ENCODE results near the gene FAM24B.
"Not testable (repeated sequence)": the region's sequence is repeated elsewhere in the genome, so short reads cannot be mapped to it uniquely, and the experiment has no call there.

The FAM24B gene

GRCh38 chr10:122879339-122880273, at the start of gene FAM24B:
TSS of gene FAM24B (minus strand) at chr10:122879581. CDS start at chr10:122850515, 29,066 bp downstream.
- DNase-seq (ENCODE audit: low read depth in 2 of 2): peak; percentile 87 to 90

- no peak for DNase-seq (ENCODE audit: low read depth in 2 of 2)
These were observed 36.3 kb upstream of the FAM24B start for GRCh38 chr10:122915700-122916099.

GRCh38 chr10:122911889-122912484, 32.6 kb upstream of the FAM24B start:
- DNase-seq (ENCODE audit: low read depth in 2 of 2): peak; percentile 25 to 32

- no peak for DNase-seq (ENCODE audit: low read depth in 2 of 2)
These were observed 30.9 kb upstream of the FAM24B start, which contains the start of gene FAM24A for GRCh38 chr10:122910310-122910709. TSS of gene FAM24A (plus strand) at chr10:122910610. CDS start at chr10:122911635, 1,025 bp downstream.

- not testable (repeated sequence) for DNase-seq (ENCODE audit: low read depth in 2 of 2)
These were observed 24.5 kb upstream of the FAM24B start for GRCh38 chr10:122903861-122904260.

- DNase-seq (ENCODE audit: low read depth in 2 of 2): no peak
These were observed 15.0 kb upstream of the FAM24B start for GRCh38 chr10:122894261-122894944.

- DNase-seq (ENCODE audit: low read depth in 2 of 2): no peak
These were observed 4.8 kb upstream of the FAM24B start for GRCh38 chr10:122884166-122884565.

GRCh38 chr10:122882766-122883165, 3.4 kb upstream of the FAM24B start:
- DNase-seq (ENCODE audit: low read depth in 2 of 2): no peak

- peak in 1 of 2 donors; percentile 8 for DNase-seq (ENCODE audit: low read depth in 2 of 2)
These were observed 512 bp downstream of the FAM24B start for GRCh38 chr10:122878799-122879338.

GRCh38 chr10:122877264-122877663, 2.1 kb downstream of the FAM24B start:
- no peak for DNase-seq (ENCODE audit: low read depth in 2 of 2)

- no peak for DNase-seq (ENCODE audit: low read depth in 2 of 2)
These were observed 2.9 kb downstream of the FAM24B start for GRCh38 chr10:122876467-122876855.

- no peak for DNase-seq (ENCODE audit: low read depth in 2 of 2)
These were observed 3.4 kb downstream of the FAM24B start for GRCh38 chr10:122875843-122876466.

GRCh38 chr10:122871947-122872346, 7.4 kb downstream of the FAM24B start:
- DNase-seq (ENCODE audit: low read depth in 2 of 2): not testable (repeated sequence)

- DNase-seq (ENCODE audit: low read depth in 2 of 2): not testable (repeated sequence)
These were observed 10.6 kb downstream of the FAM24B start for GRCh38 chr10:122868768-122869167.

GRCh38 chr10:122866757-122867482, 12.5 kb downstream of the FAM24B start:
- DNase-seq (ENCODE audit: low read depth in 2 of 2): not testable (repeated sequence)

- DNase-seq (ENCODE audit: low read depth in 2 of 2): no peak
These were observed 14.5 kb downstream of the FAM24B start for GRCh38 chr10:122864901-122865300.

GRCh38 chr10:122864194-122864592, 15.2 kb downstream of the FAM24B start:
- no peak for DNase-seq (ENCODE audit: low read depth in 2 of 2)

- DNase-seq (ENCODE audit: low read depth in 2 of 2): no peak
These were observed 15.9 kb downstream of the FAM24B start for GRCh38 chr10:122863216-122864193.

GRCh38 chr10:122861711-122862161, 17.6 kb downstream of the FAM24B start:
- no peak for DNase-seq (ENCODE audit: low read depth in 2 of 2)

All from stimulated activated CD8-positive, alpha-beta memory T cell treated with anti-CD3 and anti-CD28 coated beads, Interleukin-2, amount 100 ng/mL, for 48 hours (primary cell).